CD1c-positive myeloid dendritic cell (primary cell): Measurements from ENCODE around the gene SYNGR3.
"Not testable (repeated sequence)": the region's sequence is repeated elsewhere in the genome, so short reads cannot be mapped to it uniquely, and the experiment has no call there.

Experiments used
- DNase-seq: peaks from one replicate; pipeline ENCODE4 v3.0.0-alpha.2; 2016; ENCODE audit errors: extremely low spot score

SYNGR3 gene

DNA sequence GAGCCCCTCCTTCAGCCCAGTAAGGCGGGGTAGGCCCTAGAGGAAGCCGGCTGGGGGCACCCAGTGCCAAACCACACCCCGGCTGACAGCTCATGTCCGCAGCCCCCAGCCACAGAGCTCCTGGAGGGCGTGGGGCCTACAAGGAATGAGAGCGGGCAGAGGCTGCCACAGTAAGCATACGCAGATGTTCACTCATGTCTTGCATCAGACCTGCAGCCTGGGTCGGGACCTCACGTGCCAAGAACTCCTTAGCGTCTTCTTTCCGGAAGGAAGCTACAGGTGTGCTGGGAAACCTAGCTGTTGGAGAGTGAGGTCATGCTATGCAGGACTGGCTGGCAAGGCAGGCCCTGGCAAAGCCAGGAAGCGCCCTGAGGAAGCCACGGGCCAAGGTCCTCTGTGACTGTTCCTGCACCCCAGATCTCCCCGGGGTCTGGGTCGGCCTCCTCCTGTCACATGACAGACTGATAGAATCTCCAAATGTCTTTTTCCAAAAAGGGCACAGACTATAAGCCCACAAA, 18.3 kb downstream of the SYNGR3 start:
- DNase-seq: no peak

DNA sequence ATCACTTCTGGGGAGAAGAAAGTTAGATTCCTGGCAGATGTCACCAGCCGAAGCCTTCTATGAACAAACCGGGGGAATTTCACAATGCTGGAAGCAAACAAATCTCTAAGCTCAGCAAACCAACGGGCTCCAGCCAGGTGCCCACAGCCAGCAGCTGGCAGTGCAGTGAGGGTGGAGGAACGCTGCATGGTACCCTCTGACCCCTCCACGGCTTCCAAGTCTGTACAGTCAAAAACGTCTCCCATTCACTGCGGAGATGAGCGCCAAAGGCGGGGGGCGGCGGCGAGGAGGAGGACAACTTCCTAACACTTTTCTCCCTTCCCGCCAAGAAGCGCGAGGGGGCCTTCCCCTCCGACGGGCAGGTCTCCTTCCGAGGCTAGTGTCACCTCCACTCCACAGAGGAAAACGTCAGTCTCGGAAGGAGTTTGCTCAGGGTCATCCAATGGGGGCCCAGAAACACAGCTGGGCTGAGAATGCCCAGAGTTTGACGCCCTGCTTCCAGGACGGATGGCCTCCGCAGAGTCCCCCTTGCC, 18.9 kb downstream of the SYNGR3 start:
- DNase-seq: no peak

DNA sequence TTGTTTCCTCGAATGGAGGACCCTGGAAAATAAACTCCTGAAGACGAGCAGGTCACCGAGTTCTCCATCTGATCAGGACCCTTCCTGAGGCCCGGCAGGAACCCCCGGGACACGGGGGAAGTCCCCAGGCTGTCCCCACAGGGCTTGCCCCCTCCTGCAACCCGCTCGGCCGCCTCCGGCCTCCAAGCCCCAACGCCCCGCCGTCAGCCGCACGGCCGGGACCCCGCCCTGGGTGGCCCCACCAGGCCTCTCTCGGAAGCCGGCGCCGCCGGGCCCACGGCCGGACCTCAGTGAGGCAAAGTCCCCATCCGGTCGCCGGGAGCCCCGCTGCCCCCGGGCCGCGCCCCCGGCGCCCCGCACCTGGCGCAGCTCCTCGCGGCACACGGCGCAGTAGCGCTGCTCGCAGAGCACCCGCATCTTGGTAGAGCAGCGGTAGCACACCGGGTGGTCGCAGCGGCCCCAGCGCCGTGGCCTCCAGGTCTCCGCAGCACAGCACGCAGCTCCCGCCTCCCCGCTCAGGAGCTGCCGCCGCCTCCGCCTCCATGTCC, 19.5 kb downstream of the SYNGR3 start:
- no peak for DNase-seq

DNA sequence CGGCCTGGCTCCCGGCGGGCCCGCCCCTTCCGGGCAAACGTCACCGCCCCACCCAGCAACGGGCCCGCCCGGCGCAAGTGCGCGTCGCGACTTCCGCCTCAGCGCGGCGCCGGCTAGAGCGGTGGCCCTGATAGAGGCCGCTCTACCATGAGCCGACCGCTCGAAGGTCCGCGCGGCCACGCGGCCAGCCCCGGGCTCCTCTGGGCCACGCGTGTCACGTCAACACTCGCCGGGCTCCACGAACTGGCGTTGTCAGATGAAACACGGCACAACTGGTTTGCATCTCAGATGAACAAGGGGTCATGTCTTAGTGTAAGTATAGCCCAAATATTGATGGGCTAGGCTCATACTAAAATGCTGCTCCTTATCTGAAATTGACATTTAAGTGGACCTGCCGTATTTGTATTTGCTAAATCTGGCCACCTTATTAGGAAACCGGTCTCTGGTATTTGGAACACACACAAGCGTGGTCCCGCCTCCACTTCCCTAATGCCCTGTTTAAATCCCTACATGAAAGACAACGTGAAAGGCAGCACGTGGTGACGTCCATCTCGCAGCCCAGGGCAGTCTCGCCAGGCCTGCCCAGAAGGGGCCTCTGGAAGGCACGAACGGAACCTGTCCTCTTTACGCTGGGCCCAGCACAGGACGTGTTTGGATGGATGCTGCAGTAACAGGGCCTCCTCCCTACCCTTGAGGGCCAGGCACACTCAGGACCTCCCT, 20.2 kb downstream of the SYNGR3 start, which contains the start of gene ZNF598:
ZNF598 (minus strand) TSS at position 31 of the 720 bp plus-strand sequence.
- DNase-seq: peak; percentile 94

DNA sequence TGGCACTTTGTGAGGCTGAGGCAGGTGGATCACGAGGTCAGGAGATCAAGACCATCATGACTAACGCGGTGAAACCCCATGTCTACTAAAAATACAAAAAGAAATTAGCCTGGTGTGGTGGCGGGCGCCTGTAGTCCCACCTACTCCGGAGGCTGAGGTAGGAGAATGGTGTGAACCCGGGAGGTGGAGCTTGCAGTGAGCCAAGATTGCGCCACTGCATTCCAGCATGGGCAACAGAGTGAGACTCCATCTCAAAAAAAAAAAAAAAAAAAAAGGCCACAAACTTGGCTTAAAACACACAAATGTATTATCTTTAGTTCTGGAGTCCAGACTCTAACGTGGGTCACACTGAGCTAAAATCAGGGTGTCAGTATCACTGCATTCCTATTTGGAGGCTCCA, 22.0 kb downstream of the SYNGR3 start:
- DNase-seq: not testable (repeated sequence)

DNA sequence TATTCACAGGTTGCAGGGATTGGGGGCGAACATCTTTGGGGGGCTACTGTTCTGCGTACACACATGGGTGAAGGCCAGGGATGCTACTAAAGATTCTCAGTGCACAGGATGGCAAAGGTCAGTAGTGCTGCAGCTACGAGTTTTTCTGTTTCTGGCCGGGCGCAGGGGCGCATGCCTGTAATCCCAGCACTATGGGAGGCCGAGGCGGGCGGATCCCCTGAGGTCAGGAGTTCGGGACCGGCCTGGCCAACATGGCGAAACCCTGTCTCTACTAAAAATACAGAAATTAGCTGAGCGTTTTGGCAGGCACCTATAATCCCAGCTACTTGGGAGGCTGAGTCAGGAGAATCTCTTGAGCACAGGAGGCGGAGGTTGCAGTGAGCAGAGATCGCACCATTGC, 23.8 kb downstream of the SYNGR3 start:
- DNase-seq: no peak

DNA sequence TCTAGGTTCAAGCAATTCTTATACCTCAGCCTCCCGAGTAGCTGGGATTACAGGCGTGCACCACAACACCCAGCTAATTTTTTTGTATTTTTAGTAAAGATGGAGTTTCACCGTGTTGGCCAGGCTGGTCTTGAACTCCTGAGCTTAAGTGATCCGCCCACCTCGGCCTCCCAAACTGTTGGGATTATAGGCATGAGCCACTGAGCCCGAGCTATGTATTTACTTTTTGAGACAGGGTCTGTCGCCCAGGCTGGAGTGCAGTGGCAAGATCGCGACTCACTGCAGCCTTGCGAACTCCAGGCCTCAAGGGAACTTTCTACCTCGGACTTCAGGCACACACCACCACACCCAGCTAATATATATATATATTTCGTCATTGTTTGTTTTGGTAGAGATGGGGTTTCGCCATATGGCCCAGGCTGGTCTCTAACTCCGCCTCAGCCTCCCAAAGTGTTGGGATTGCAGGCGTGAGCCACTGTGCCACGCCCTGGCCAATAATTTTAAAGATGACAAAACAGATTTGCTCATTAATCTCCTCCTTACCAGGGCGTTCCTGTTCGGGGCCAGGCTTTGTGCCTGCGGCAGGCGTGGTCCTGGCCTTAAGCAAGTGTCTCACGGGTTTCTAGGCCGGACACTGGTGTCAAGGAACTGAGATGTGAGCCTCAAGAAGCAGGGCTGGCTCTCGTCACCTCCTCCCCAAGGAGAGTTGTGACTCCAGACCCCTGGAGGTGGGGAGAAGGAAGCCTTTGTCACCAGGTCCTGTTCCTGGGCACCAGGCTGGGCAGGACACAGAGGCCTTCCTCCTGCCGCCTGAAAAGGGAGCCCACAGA, 25.6 kb downstream of the SYNGR3 start:
- peak; percentile 56 for DNase-seq

DNA sequence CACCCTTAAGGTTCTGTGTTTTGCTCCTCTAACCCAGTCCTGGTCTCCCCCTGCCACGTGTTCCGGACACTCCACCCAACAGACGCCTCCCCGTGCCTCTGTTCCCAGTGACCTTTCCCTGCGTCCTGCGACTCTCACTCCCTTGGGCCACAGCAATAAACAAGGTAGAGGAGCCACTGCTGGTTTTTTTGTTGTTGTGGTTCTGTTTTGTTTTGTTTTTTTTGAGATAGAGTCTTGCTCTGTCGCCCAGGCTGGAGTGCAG, 26.1 kb downstream of the SYNGR3 start:
- DNase-seq: no peak

DNA sequence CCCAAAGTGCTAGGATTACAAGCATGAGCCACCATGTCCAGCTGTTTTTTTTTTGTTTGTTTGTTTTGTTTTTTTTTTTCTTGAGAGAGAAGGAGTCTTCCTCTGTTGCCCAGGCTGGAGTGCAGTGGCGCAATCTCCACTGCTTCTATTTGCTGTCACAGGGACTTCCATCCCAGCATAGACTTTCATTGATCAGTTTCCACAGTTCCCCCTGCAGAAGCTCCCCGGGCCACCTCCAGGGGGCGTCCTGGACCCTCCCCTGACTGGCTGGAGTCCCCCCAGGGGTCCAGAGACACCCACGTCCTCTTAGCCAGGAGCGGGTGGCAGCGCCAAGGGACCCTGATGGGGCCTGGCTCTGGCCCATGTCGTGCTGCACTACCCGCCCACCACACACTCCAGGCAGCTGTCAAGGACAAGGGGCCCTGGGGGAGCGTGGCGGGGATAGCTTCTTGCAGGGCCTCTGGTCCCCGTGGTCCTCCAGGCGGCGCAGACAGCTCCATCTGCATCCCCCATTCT, 26.7 kb downstream of the SYNGR3 start:
- DNase-seq: no peak

DNA sequence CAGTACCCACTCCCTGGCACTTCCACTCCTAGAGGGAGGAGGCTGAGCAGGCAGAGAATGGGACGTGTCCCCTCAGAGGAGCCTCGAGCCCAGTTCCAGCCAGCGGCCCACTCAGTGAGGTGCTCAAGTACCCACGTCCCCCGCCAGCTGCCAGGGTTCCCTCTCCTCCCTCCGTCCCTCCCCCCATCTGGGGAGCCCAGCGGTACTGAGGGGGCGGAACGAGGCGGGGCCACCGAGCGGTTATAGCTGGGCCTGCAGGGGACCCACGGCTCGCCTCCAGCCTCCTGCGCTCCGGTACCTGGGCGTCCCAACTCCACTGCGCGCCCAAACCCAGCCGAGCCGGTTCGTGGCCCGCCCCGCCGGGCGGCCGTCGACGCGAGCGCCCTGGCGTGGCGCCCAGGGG, 29.7 kb downstream of the SYNGR3 start, which contains the start of gene NPW:
NPW (plus strand) TSS at position 268 of the 403 bp plus-strand sequence.
- DNase-seq: no peak

DNA sequence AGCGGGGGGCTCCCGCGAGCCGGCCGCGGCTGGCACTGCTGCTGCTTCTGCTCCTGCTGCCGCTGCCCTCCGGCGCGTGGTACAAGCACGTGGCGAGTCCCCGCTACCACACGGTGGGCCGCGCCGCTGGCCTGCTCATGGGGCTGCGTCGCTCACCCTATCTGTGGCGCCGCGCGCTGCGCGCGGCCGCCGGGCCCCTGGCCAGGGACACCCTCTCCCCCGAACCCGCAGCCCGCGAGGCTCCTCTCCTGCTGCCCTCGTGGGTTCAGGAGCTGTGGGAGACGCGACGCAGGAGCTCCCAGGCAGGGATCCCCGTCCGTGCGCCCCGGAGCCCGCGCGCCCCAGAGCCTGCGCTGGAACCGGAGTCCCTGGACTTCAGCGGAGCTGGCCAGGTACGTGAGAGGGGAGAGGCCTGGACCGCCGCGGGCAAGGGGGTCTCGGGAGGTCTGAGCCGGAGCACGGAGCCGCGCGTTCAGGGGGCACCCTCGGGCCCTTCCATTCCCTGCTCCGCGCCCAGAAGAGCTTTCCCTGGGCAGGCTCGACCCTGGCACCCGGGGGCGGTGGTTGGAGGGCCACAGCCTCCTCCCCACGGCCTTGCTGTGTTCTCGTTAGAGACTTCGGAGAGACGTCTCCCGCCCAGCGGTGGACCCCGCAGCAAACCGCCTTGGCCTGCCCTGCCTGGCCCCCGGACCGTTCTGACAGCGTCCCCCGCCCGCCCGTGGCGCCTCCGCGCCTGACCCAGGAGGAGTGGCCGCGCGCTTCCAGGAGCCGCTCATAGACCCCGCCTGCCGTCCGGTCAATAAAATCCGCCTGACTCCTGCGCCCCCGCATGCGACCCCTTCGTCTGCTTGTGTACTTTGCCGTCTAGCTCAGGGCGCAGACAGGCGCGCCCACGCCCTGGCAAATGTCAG, 30.4 kb downstream of the SYNGR3 start:
- no peak for DNase-seq

DNA sequence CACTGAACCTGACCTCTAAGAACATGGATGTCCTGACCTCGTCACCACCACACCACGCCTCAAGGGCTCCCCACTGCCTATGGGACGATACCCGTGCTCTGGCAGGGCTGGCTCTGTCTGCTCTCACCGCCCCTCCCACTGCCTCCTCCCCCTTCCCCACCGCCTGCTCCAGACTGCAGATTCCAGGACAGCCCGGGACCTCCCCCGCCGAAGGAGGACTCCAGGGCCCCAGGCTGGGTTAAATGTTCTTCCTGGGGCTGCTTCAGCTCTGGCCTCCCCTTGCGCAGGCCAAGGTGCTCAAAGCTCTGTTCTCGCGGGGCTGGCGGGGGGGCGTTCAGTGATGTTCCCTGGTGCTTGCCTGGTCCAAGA, 32.9 kb downstream of the SYNGR3 start:
- peak; percentile 53 for DNase-seq

DNA sequence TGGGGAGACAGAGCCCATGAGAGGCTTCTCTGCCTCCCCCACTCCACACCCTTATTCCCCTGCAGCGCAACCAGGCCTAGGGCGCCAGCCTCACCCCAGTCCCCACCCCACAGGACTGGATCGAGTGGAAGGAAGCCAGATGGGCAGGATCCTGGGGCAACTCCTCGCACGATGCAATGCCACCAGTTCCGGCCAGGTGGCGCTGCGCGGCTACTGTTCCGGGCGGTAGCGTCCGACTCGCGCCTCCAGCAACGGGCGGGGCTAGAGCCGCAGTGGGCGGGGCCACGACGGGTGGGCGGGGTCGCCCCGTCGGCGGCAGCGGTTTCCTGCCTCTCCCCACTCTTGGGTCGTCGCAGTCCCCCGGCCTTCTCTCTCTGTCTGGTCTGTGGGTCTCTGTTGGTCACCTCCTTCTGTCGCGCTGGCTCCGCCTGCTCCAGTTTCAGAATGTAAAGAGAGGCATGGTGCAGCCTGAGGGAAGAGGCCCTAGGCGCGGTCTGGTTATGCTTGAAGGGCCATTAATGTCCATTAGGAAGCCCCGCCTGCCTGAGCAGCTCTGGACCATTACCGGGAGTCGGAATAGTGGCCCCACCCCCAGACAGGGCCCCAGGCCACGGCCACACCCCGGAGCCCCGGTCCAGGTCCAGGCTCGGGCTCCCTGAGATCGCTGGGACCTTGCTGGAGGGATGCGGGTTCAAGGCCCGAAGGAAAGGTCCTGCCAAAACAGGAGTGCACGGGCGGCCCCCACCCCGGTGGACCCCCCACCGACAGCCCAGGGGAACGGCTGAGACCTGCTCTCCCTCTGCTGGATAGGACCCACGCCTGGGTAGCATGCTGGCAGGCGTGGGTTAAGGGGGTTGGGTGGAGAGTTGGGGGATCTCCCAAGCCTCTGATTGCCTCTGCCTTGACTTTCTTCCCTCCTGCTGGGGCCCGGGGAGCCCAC, 33.6 kb downstream of the SYNGR3 start:
- peak; percentile 97 for DNase-seq

DNA sequence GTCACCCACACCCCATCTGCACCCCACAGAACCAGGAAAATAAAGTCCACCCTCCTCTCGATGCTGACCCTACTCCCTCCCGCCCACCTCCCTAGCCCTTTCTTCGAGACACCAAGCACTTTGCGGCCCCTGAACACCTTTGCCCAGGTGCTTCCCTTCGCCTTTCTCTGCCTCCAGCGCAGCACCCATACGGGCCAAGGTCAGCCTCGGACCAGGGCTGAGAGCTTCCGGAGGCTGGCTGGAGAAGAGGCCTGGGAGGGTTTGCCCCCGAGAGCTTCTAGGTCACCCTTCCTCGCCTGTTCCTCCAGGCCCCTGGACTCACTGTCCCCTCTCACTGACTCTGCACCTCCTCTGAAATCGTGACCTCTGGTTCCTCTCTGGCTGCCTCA, 34.3 kb downstream of the SYNGR3 start:
- DNase-seq: no peak

DNA sequence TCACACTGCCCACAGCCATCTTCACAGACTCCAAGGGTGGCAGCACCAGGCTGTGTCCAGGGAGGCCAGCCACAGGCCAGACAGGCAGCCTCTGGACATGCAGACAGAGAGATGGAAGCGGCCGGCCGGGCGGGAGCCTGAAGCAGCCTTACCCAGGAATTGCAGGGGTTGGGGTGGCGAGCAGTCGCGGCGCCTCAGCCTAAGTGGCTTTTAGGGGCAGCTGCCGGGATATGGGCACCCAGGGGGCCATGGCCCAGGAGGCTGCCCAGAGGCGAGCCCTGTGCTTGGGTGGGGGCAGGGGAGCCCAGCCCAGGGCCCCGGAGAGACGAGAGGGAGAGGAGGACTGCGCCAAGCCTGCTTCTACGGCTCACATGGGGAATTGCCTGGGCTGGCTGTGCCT, 35.5 kb downstream of the SYNGR3 start:
- DNase-seq: no peak

DNA sequence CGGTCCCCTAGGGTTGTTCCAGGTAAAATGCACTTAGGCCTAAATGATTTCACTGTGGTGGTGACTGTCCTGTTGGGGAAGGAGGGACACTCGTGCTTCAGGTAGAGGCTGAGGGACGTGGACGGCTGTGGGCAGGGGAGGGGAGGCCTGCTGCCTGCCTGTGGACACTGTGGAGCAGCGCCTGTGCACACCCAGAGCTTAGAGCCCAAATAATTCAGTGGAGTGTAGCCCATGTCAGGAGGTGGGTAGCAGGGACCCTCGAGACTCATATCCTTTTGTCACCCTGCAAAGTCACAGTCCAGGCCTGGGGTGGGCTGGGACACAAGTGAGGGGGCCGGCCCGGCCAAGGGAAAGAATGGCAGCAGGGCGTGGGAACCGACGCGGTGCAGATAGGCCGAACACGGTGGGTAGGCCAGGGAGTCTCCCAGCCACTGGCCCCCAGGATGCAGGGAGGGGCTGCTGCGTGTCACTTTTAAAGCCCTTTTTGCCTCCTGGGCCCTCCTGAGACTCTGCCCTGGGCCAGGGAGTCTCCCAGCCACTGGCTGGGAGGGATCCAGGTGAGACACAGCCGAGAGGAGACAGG, 36.2 kb downstream of the SYNGR3 start:
- DNase-seq: no peak

DNA sequence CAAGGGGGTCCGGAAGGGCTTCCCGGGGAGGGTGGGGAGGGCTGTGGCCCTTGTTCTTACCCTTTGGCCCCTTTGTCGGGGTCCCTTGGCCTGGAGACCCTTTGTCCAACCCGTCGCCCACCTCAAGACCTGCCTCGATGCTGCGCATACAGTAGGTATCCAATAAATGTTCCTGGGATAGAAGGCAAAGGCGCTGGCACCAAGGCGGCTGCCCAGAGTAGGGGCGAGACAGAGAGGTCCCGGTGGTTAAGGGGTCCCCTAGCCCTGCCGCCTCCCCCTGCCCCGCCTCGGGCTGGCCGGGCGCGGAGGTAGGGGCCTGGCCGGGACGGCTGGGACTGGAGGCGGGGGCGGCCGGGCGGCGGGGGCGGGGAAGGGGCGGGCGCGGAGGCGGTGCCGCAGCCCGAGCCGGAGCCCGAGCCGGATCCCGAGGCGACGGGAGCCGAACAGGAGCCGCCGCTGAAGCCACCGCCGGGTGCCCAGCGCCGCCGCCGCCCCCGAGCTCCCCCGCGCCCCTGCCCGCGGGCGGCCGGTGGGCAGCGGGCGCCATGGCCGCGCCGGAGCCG, 36.8 kb downstream of the SYNGR3 start, which contains the start of gene NHERF2:
NHERF2 (plus strand) TSS at position 442 of the 563 bp plus-strand sequence; CDS start at position 546, 104 bp downstream.
- DNase-seq: no peak

DNA sequence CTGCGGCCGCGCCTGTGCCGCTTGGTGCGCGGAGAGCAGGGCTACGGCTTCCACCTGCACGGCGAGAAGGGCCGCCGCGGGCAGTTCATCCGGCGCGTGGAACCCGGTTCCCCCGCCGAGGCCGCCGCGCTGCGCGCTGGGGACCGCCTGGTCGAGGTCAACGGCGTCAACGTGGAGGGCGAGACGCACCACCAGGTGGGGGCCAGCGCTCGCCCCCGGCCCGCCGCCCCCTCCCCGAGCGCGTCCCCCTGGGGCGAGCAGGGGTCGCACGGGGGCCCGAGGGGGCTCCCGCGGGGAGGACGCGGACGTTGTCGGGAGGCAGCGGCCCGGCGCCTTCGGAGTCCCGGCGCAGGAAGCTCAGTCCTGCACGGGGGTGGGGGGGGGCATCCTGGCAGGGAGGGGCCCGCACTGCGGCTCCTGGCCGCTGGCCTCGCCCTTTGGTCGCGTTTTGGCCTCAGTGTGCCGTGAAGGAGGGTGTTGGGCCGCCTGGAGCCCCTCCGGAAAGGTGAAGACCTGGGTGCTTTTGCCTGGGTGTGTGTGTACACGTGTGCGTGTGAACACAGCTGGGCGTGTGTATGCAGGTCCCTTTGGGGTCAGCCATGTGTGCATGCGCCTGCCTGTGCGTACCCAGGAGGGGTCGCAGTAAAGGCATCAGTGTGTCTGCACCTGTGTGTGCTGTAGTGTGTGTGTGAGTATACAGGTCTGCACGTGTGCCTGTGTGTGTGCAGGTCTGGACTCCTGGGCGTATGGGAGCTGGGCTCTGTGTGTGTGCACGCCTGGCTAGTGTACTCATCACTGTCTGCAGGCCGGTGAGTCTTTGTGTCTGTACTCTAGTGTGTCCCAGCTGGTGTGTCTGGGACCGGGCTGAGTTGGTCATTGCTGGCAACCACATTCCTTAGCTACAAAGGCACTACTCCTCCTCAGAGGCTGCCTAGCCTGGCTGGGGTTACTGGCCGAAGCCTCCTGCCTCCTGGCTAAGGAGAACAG, 37.5 kb downstream of the SYNGR3 start:
- DNase-seq: no peak
